GM18502 (cell line): ENCODE results near the gene SPTB.

Source experiments
- ATAC-seq: cut with Tn5 transposase; IDR thresholded peaks from one replicate; pipeline ENCODE4 v1.9.1; 2021; ENCODE audit warnings: mild to moderate bottlenecking; ENCODE audit not compliant: unreplicated experiment, poor library complexity

The SPTB gene

GRCh38 chr14:64795211-64795610 is 84.5 kb downstream of the SPTB start:
- ATAC-seq = no peak

- ATAC-seq = no peak
Observed at GRCh38 chr14:64792871-64793560, 86.7 kb downstream of the SPTB start.

- ATAC-seq = no peak
Observed at GRCh38 chr14:64792231-64792630, 87.5 kb downstream of the SPTB start.

- ATAC-seq = no peak
Observed at GRCh38 chr14:64790478-64790877, 89.2 kb downstream of the SPTB start.

GRCh38 chr14:64789696-64790095 is 90.0 kb downstream of the SPTB start:
- ATAC-seq = no peak

- no peak for ATAC-seq
Observed at GRCh38 chr14:64788706-64789105, 91.0 kb downstream of the SPTB start.

GRCh38 chr14:64787619-64788018 is 92.1 kb downstream of the SPTB start:
- ATAC-seq = no peak

- ATAC-seq = no peak
Observed at GRCh38 chr14:64786296-64787149, 93.2 kb downstream of the SPTB start.

- ATAC-seq = no peak
Observed at GRCh38 chr14:64784006-64784405, 95.7 kb downstream of the SPTB start.

GRCh38 chr14:64782196-64782595 is 97.5 kb downstream of the SPTB start:
- ATAC-seq = no peak

- ATAC-seq = no peak
Observed at GRCh38 chr14:64779472-64779871, 100.2 kb downstream of the SPTB start.

- no peak for ATAC-seq
Observed at GRCh38 chr14:64778104-64778754, 101.5 kb downstream of the SPTB start.

GRCh38 chr14:64777461-64777860 is 102.2 kb downstream of the SPTB start:
- ATAC-seq = no peak

- ATAC-seq = no peak
Observed at GRCh38 chr14:64775081-64775777, 104.5 kb downstream of the SPTB start.

- ATAC-seq = no peak
Observed at GRCh38 chr14:64774272-64774671, 105.4 kb downstream of the SPTB start.

GRCh38 chr14:64773577-64773976 is 106.1 kb downstream of the SPTB start:
- no peak for ATAC-seq

GRCh38 chr14:64773046-64773445 is 106.7 kb downstream of the SPTB start:
- ATAC-seq = no peak

GRCh38 chr14:64772397-64772950 is 107.2 kb downstream of the SPTB start:
- no peak for ATAC-seq

GRCh38 chr14:64771161-64771560 is 108.5 kb downstream of the SPTB start:
- ATAC-seq = no peak

GRCh38 chr14:64770751-64771150 is 109.0 kb downstream of the SPTB start:
- ATAC-seq = no peak
